Loucy (cell line): ENCODE measurements around the gene MAP7.

ENCODE experiments used
- H2AFZ ChIP-seq: fragments of 200-600 bp; sonication (generic); 2 replicates; pipeline ENCODE4 v1.6.0; 2016; ENCODE audit warnings: antibody characterized with exemption, mild to moderate bottlenecking, low read length, moderate library complexity
- H3F3A ChIP-seq: fragments of 200-600 bp; 2 replicates; pipeline ENCODE4 v1.6.0; 2016; ENCODE audit warnings: antibody characterized with exemption, low read depth, mild to moderate bottlenecking
- H3K27me3 ChIP-seq: fragments of 200-600 bp; sonication (generic); 2 replicates; pipeline ENCODE4 v1.6.1; 2014; ENCODE audit warnings: low read length, mild to moderate bottlenecking; ENCODE audit not compliant: insufficient read depth, poor library complexity, severe bottlenecking
- H3K36me3 ChIP-seq: fragments of 200-600 bp; sonication (generic); 2 replicates; pipeline ENCODE4 v1.6.1; 2016; ENCODE audit warnings: low read length; ENCODE audit not compliant: insufficient read depth
- H3K4me1 ChIP-seq: fragments of 200-600 bp; sonication (generic); 2 replicates; pipeline ENCODE4 v1.5.1; 2014; ENCODE audit warnings: low read length, mild to moderate bottlenecking; ENCODE audit not compliant: insufficient read depth, poor library complexity, severe bottlenecking
- H3K4me2 ChIP-seq: fragments of 200-600 bp; sonication (generic); 2 replicates; pipeline ENCODE4 v1.6.0; 2014; ENCODE audit warnings: antibody characterized with exemption, low read length, low read depth, mild to moderate bottlenecking; ENCODE audit not compliant: poor library complexity, severe bottlenecking
- H3K4me3 ChIP-seq: fragments of 200-600 bp; sonication (generic); 2 replicates; pipeline ENCODE4 v1.5.1; 2014; ENCODE audit warnings: low read length, mild to moderate bottlenecking, mixed read lengths; ENCODE audit not compliant: poor library complexity, severe bottlenecking
- H3K79me2 ChIP-seq: fragments of 200-600 bp; sonication (generic); 2 replicates; pipeline ENCODE4 v1.6.1; 2014; ENCODE audit warnings: low read length; ENCODE audit not compliant: insufficient read depth
- H3K9ac ChIP-seq: fragments of 200-600 bp; sonication (generic); 2 replicates; pipeline ENCODE4 v1.6.0; 2014; ENCODE audit warnings: mild to moderate bottlenecking, low read depth, low read length, moderate library complexity; ENCODE audit not compliant: poor library complexity, severe bottlenecking
- H3K9me2 ChIP-seq: fragments of 200-600 bp; sonication (generic); replicated peaks from 2 replicates; pipeline ENCODE4 v1.6.1; 2016; ENCODE audit warnings: low read depth, low read length, mixed read lengths
- H3K9me3 ChIP-seq: fragments of 200-600 bp; sonication (generic); 2 replicates; pipeline ENCODE4 v1.6.1; 2014; ENCODE audit warnings: mild to moderate bottlenecking, antibody characterized with exemption, low read length, low read depth; ENCODE audit not compliant: insufficient read depth
- H4K20me1 ChIP-seq: fragments of 200-600 bp; sonication (generic); 2 replicates; pipeline ENCODE4 v1.6.0; 2014; ENCODE audit warnings: antibody characterized with exemption, low read length, mild to moderate bottlenecking; ENCODE audit not compliant: insufficient read depth, poor library complexity, severe bottlenecking
- EZH2phosphoT487 ChIP-seq: fragments of 200-600 bp; IDR thresholded peaks from 2 replicates; pipeline ENCODE4 v1.6.1; 2018; ENCODE audit warnings: antibody characterized with exemption, mild to moderate bottlenecking, moderate library complexity, borderline replicate concordance
- TF ChIP-seq, protein P1 (sequence below): fragments of 200-600 bp; sonication (generic); conservative IDR thresholded peaks from 2 replicates; pipeline ENCODE4 v1.5.1; 2014; ENCODE audit warnings: mild to moderate bottlenecking, antibody characterized with exemption, low read length

Gene MAP7

DNA sequence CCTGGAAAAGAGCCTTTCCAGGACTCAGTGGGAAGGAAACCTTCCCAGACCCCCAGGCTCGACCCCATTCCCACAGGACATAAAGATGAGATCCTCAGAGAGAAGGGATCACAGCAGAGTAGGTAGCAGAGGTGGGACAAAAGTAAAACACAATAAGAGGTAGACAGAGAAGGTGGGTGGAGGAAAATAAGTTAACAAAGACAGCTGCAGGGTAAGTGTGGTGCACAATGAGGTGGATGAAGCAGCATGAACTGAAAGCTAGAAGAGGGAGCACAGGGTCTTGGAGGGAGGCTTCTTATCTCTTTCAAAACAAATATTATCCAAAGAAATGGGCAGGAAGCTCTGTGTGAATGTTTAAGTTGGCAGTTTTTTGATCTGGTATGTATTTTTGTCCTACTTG, 14.0 kb upstream of the MAP7 start:
- TF ChIP-seq, protein P1, sequence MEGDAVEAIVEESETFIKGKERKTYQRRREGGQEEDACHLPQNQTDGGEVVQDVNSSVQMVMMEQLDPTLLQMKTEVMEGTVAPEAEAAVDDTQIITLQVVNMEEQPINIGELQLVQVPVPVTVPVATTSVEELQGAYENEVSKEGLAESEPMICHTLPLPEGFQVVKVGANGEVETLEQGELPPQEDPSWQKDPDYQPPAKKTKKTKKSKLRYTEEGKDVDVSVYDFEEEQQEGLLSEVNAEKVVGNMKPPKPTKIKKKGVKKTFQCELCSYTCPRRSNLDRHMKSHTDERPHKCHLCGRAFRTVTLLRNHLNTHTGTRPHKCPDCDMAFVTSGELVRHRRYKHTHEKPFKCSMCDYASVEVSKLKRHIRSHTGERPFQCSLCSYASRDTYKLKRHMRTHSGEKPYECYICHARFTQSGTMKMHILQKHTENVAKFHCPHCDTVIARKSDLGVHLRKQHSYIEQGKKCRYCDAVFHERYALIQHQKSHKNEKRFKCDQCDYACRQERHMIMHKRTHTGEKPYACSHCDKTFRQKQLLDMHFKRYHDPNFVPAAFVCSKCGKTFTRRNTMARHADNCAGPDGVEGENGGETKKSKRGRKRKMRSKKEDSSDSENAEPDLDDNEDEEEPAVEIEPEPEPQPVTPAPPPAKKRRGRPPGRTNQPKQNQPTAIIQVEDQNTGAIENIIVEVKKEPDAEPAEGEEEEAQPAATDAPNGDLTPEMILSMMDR = no peak
- no peak for TF ChIP-seq EZH2phosphoT487
- Histone ChIP-seq H3F3A (peaks cover 7% of the 10 kb centered on the region), H2AFZ (peak overlapping the region; percentile 54; the same call in 1 of the 2 replicates), H3K9me2 (no peaks in the 10 kb centered on the region), H3K9me3 (0 out of 2 replicates have a peak, but pooled peaks cover under 1% of the 10 kb centered on the region), H3K4me2 (peak overlapping the region; percentile 88), H3K9ac (peak overlapping the region; percentile 68), H3K4me1 (peaks cover 53% of the 10 kb centered on the region), H3K27me3 (peaks cover 78% of the 10 kb centered on the region), H3K36me3 (no peaks in the 10 kb centered on the region), H4K20me1 (no peaks in the 10 kb centered on the region), H3K4me3 (peak overlapping the region; percentile 58), H3K79me2 (no peaks in the 10 kb centered on the region)

DNA sequence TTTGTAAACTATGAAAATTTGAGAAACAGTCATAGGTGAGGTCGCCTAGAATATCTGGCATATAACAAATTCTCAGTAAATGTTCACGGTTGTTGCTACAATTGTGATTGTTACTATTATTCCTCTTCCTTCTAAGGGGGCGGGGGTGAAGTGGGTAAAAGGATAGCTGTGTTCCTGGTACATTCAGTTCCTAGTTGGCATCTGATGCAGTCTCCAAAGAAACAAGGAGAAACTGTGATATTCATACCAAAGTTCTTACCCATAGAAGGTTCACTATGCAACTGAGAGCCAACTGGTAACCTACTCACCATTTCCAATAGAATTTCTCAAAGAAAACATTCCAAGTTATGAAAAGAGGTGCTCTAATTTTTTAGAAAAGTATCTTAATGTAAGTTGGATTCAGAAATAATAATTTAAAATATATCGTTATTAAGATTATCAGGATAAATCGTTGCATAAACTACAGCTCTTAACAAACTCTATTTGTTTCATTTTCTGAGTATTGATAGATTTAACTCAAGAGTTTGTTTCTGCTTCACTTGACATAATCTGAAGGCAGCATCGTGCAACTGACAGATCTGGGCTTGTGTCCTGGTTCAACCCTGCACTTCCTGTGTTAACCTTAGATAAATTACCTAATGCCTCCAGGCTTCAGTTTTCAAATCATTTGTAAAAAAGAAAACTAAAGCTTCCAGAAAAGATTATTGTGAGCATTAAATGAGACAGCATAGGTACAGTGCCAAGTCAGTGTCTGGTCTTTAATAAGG, 13.3 kb upstream of the MAP7 start:
- H3K9me2 ChIP-seq = no peaks in the 10 kb centered on the region
- TF ChIP-seq EZH2phosphoT487 = no peak
- TF ChIP-seq, protein P1 = no peak
- peak overlapping the region; percentile 58 for H3K4me3 ChIP-seq
- no peaks in the 10 kb centered on the region for H3K36me3 ChIP-seq
- peak overlapping the region; percentile 54; the same call in 1 of the 2 replicates for H2AFZ ChIP-seq
- H3K27me3 ChIP-seq = peaks cover 78% of the 10 kb centered on the region
- H3K9ac ChIP-seq = peak overlapping the region; percentile 68
- peaks cover 53% of the 10 kb centered on the region for H3K4me1 ChIP-seq
- peak overlapping the region; percentile 88 for H3K4me2 ChIP-seq
- peaks cover 7% of the 10 kb centered on the region for H3F3A ChIP-seq
- H3K79me2 ChIP-seq = no peaks in the 10 kb centered on the region
- H4K20me1 ChIP-seq = no peaks in the 10 kb centered on the region
- H3K9me3 ChIP-seq = no peaks in the 10 kb centered on the region

DNA sequence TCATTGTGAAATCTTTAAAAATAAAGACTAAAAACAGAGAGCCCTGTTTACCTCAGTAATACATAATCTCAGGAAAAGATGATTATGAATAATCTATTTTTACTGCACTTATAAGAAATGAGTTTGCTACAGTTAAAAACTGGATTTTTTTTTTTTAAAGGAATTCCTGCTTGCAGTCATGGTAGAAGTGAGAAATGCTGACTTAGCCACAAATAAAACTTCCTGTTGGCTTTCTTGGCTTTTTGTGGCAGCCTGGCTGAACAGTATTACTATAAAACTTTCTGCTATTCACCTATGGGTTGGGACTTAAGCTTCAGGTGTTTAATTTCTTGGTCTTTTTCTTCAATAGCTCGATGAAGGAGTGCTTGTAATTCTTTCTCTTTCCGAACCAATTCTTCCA, 12.0 kb upstream of the MAP7 start:
- Histone ChIP-seq H3F3A (peaks cover 7% of the 10 kb centered on the region), H3K4me1 (peaks cover 45% of the 10 kb centered on the region), H3K9me2 (no peaks in the 10 kb centered on the region), H3K4me2 (peak overlapping the region; percentile 12), H3K36me3 (no peaks in the 10 kb centered on the region), H3K27me3 (peaks cover 85% of the 10 kb centered on the region), H3K9ac (no peak overlapping the region), H2AFZ (no peak overlapping the region), H3K4me3 (no peak overlapping the region), H3K9me3 (no peaks in the 10 kb centered on the region), H4K20me1 (no peaks in the 10 kb centered on the region), H3K79me2 (no peaks in the 10 kb centered on the region)
- TF ChIP-seq EZH2phosphoT487 = no peak
- TF ChIP-seq, protein P1 = no peak
